Stimulated activated effector memory CD8-positive, alpha-beta T cell treated with anti-CD3 and anti-CD28 coated beads, Interleukin-12 subunit alpha, Interleukin-12 subunit beta, amount 100 ng/mL, for 72 hours (primary cell): ENCODE results near the gene PDZD7.

Source experiments
- ATAC-seq: fragments of 150-1000 bp; cut with Tn5 transposase; 2 replicates; pipeline ENCODE4 v1.10.0; 2021
- DNase-seq, 2 donors: peaks; one replicate each; pipeline ENCODE4 v3.0.0; 2021 to 2022; ENCODE audit warnings: low spot score in 2 of 2
- H3K27ac Mint-ChIP-seq: one replicate; pipeline ENCODE4 v1.8.0; 2022; ENCODE audit warnings: mild to moderate bottlenecking, mixed read lengths
- H3K36me3 Mint-ChIP-seq: one replicate; pipeline ENCODE4 v1.8.0; 2022; ENCODE audit warnings: mild to moderate bottlenecking, mixed read lengths
- H3K4me1 Mint-ChIP-seq: one replicate; pipeline ENCODE4 v1.8.0; 2022; ENCODE audit warnings: mixed read lengths
- H3K4me3 Mint-ChIP-seq: one replicate; pipeline ENCODE4 v1.8.0; 2022; ENCODE audit warnings: mild to moderate bottlenecking, mixed read lengths
- H3K9me3 Mint-ChIP-seq: one replicate; pipeline ENCODE4 v1.8.0; 2022; ENCODE audit warnings: mixed read lengths

PDZD7 gene

DNA sequence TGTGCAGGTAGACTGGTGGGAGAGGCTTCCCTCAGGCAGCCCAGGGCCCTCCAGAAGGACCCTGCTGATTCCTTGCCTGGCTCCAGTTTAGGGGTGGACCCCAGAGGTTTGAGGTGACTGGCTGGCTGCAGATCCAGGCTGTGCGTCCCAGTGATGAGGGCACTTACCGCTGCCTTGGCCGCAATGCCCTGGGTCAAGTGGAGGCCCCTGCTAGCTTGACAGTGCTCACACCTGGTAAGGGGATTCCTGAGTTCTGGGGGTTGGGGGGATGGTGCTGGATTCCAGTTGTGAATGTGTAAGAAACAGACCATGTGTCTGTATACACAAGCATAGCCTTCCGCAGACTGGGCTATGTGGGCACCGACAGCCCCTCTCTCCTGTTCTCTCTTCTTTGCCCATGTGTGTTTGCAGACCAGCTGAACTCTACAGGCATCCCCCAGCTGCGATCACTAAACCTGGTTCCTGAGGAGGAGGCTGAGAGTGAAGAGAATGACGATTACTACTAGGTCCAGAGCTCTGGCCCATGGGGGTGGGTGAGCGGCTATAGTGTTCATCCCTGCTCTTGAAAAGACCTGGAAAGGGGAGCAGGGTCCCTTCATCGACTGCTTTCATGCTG is 33.6 kb upstream of the PDZD7 start:
- Mint-ChIP-seq H3K27ac (no peak overlapping the region), H3K4me3 (no peak overlapping the region), H3K9me3 (no peaks in the 10 kb centered on the region), H3K36me3 (peaks cover 13% of the 10 kb centered on the region), H3K4me1 (peaks cover 26% of the 10 kb centered on the region)
- ATAC-seq, result no peak
- DNase-seq, result no peak

DNA sequence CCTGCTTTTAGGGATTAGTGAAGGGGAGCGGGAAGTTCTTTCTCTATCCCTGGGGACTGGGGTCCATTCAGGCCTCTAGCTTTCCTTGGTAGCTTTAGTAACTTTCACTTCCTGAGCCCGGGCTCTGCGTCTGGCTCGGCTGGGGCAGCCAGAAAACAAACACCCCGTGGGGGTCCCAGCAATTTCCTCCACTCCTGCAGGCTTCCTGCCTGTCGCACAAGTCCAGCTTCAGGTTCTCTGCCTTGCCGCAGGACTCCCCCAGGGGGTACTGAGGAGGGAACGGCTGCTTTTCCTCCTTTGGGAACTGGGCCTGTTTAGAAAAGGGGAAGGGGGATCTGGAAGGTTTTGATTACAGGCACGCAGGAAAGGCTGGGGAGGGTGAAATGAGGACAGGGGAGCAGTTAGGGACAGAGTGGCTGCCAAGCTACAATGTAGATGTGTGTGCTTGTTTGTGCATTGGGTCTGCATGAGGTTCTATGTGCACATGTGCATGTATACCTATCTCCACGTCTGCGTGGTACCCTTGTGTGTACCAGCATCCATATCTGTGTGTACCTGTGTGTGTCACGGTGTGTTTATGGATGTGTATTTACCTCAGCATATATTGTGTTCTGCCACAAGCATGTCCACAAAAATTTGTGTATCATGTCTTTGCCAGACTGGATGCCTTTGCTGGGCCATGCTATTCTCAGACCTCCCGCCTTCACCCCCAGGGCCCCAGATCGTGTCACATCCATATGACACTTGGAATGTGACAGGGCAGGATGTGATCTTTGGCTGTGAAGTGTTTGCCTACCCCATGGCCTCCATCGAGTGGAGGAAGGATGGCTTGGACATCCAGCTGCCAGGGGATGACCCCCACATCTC is 32.9 kb upstream of the PDZD7 start:
- peak overlapping the region; percentile 93 for H3K4me3 Mint-ChIP-seq
- ATAC-seq, result no peak
- H3K36me3 Mint-ChIP-seq, result peaks cover 13% of the 10 kb centered on the region
- no peak for DNase-seq
- H3K4me1 Mint-ChIP-seq, result peaks cover 29% of the 10 kb centered on the region
- H3K9me3 Mint-ChIP-seq, result no peaks in the 10 kb centered on the region
- no peak overlapping the region for H3K27ac Mint-ChIP-seq

DNA sequence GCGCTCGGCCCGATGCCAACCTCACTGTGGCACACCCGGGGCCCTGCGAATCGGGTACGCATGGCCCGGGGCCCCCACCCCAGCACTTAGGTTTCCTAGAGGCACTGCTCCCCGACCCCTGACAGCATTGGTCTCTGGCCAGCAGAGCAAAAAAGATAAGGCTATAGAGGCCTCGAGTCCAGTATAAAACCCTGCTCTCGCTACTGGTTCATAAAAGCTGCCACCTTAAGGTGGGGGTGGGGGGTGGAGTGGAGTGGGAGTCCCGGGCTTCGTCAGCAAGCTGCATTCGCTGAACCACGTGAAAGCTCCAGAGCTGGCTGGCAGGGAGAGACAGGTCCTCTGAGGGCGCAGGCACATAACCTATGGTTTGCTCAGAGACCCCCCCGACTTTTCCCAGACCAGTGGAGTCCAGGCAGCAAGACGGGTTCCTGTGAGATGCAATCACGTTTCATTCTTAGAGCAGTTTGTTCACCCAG is 32.2 kb upstream of the PDZD7 start:
- no peak for ATAC-seq
- H3K4me1 Mint-ChIP-seq, result peaks cover 29% of the 10 kb centered on the region

DNA sequence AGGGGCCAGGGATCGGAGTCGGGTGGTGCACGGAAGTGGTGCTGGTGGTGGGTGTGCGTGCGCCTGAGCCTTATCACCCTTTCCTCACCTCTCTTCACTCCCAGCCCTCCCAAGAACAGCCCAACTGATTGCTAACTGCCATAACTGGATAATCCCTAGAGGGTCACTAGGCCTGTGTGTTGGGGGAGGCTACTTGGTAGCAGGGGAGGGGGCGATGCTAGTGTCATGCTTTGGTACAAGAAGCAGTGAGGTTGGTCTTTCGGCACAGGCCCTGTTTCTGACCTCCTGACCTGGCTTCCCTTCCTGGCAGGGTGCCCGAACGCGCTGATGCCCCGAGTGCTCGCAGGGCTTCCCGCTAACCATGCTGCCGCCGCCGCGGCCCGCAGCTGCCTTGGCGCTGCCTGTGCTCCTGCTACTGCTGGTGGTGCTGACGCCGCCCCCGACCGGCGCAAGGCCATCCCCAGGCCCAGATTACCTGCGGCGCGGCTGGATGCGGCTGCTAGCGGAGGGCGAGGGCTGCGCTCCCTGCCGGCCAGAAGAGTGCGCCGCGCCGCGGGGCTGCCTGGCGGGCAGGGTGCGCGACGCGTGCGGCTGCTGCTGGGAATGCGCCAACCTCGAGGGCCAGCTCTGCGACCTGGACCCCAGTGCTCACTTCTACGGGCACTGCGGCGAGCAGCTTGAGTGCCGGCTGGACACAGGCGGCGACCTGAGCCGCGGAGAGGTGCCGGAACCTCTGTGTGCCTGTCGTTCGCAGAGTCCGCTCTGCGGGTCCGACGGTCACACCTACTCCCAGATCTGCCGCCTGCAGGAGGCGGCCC is 31.5 kb upstream of the PDZD7 start:
- Mint-ChIP-seq H3K27ac (peak overlapping the region; percentile 97), H3K36me3 (peaks cover 19% of the 10 kb centered on the region), H3K4me3 (peak overlapping the region; percentile 93), H3K4me1 (peaks cover 26% of the 10 kb centered on the region), H3K9me3 (no peaks in the 10 kb centered on the region)
- peak; percentile 53 for ATAC-seq
- peak; percentile 47 to 75 for DNase-seq

More for the DNA sequence above, 32.2 kb upstream of the PDZD7 start:
- DNase-seq, result no peak
- Mint-ChIP-seq H3K4me3 (peak overlapping the region; percentile 93), H3K27ac (no peak overlapping the region), H3K9me3 (no peaks in the 10 kb centered on the region), H3K36me3 (peaks cover 13% of the 10 kb centered on the region)

DNA sequence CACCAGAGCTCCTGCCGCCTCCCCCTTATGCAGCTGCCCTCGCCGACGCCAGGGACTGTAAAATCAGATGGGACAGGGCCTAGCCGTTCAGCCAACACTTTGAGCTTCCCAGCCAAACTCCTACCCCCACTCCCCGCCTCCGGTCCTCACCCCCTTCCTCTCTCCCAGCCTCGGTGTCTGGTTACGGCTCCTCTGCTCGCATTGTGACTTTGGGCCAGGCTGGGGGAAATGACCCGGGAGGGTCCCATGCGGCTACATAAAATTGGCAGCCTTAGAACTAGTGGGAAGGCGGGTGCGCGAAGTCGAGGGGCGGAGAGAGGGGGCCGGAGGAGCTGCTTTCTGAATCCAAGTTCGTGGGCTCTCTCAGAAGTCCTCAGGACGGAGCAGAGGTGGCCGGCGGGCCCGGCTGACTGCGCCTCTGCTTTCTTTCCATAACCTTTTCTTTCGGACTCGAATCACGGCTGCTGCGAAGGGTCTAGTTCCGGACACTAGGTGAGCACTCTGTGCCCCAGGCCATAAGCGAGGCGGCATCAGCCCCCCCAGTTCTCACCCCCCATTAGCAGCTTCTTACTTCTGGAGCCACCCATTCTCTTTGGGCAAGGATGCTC is 30.8 kb upstream of the PDZD7 start, which contains the start of gene KAZALD1:
TSS of gene KAZALD1 (plus strand) at position 366 of the 608 bp plus-strand sequence. CDS start 604 bp downstream, outside the sequence.
- H3K4me1 Mint-ChIP-seq, result peaks cover 21% of the 10 kb centered on the region
- peak within 1 kb of the TSS; percentile 97 for H3K27ac Mint-ChIP-seq
- peak within 1 kb of the TSS; percentile 93 for H3K4me3 Mint-ChIP-seq
- peaks cover 20% of the 10 kb centered on the region for H3K36me3 Mint-ChIP-seq
- ATAC-seq (no peak), DNase-seq (no peak)
- no peaks in the 10 kb centered on the region for H3K9me3 Mint-ChIP-seq

DNA sequence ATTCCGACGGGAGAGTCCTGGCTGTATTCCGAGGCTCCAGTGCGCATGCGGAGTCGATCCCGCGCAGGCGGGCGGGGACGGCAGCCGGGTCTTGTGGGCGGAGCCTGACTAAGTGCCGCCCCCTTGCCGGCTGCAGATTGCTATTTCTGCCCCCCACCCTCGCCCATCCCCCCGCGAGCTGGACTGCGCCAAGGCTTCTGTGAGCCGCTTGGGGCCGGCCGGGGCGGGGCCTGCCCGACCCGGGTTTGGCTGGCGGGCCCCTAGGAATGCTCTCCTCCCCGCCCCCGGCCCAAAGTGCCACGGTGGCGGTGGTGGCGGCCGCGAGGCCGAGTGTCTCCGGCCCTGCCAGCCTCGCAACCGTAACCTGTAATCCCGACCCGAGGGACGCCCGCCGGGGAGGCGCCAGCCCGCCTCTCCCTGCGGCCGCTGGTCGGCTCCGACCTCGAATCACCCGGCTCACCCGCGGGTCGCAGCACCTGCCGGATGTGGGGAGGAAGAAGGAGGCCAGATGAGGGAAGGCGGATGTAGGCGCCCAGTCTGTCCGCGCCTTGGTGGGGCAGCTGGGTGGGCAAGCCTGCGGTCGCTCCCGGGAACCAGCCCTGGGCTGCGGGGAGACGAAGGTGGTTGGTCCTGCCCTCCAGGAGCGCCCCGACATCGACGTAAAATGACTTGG is 30.2 kb upstream of the PDZD7 start:
- H3K27ac Mint-ChIP-seq, result peak overlapping the region; percentile 97
- no peaks in the 10 kb centered on the region for H3K9me3 Mint-ChIP-seq
- peaks cover 24% of the 10 kb centered on the region for H3K36me3 Mint-ChIP-seq
- DNase-seq (peak in 1 of 2 donors; percentile 98), ATAC-seq (peak; percentile 72)
- peaks cover 21% of the 10 kb centered on the region for H3K4me1 Mint-ChIP-seq
- peak overlapping the region; percentile 93 for H3K4me3 Mint-ChIP-seq

DNA sequence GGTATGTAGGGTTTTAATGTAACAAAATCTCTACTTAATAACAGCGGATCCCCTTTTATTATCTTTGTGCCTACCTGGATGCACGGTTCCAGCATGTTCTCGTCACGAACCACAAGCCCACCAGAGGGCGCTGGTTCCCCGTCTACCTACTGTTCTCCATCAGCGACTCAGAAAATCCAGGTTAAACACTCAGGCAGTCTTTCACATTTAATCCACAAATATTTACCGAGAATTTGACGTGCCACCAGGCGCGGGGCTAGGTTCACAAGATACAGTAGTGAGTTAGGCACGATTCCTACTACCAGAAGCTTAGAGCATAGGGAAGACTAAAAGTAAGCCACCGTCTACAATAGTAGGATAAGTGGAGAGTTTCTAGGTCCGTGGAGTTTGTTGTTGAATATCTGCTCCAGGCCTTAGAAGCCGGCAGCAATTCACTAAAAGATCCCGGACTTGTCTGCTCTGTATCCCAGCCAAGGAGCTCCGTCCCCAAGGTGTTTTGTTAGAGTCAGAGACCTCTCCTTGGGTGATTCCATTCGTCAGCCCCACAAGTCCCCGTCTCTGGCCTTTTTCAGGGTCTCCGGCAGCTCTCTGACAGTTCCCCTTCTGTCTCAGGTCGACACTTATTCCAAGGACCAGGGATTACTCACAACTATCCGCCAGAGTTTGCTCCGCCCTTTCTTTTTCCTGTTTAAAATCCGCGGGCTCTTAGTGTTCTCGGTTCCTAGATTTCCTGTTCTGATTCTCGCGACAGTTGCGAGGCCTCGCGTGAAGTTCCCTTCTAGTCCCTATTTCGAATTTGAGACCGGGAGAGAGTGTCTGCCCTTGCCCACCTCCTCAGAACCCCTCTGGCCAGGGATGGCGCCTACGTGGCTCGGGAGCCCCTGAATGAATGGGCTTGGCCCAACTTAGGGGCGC is 29.4 kb upstream of the PDZD7 start:
- H3K4me3 Mint-ChIP-seq, result peak overlapping the region; percentile 93

DNA sequence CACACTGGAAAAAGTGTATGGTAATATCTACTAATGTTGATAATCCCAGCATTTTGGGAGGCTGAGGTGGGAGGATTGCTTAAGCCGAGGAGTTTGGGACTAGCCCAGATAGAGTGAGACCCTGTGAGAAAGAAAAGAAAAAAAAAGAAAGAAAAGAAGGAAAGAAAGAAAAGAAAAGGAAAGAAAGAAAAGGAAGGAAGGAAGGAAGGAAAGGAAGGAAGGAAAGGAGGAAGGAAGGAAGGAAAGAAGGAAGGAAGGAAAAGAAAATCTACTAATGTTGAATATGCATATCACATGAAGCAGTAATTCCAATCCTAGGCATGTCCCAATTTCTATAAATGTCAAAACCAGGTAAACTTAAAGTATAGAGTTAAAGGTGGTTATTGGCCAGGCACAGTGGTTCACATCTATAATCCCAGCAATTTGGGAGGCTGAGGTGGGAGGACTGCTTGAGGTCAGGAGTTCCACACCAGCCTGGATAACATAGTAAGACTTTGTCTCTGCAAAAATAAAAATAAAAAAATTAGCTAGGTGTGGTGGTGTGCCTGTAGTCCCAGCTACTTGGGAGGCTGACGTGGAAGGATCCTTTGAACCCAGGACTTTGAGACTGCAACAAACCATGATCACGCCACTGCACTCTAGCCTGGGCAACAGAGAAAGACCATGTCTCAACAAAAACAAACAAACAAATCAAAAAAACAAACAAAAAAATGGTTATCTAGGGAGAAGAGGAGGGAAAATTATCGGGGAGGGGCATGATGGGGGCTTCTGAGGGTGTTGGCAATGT is 25.6 kb upstream of the PDZD7 start:
- no peaks in the 10 kb centered on the region for H3K9me3 Mint-ChIP-seq
- H3K36me3 Mint-ChIP-seq, result peaks cover 26% of the 10 kb centered on the region
- H3K4me1 Mint-ChIP-seq, result peaks cover 14% of the 10 kb centered on the region
- ATAC-seq, result no peak
- DNase-seq, result no peak
- H3K4me3 Mint-ChIP-seq, result no peak overlapping the region
- peak overlapping the region; percentile 63 for H3K27ac Mint-ChIP-seq

More for the DNA sequence above, 29.4 kb upstream of the PDZD7 start:
- Mint-ChIP-seq H3K27ac (peak overlapping the region; percentile 97), H3K36me3 (peaks cover 26% of the 10 kb centered on the region), H3K4me1 (peaks cover 21% of the 10 kb centered on the region), H3K9me3 (no peaks in the 10 kb centered on the region)
- peak; percentile 70 for ATAC-seq
- peak; percentile 94 for DNase-seq

DNA sequence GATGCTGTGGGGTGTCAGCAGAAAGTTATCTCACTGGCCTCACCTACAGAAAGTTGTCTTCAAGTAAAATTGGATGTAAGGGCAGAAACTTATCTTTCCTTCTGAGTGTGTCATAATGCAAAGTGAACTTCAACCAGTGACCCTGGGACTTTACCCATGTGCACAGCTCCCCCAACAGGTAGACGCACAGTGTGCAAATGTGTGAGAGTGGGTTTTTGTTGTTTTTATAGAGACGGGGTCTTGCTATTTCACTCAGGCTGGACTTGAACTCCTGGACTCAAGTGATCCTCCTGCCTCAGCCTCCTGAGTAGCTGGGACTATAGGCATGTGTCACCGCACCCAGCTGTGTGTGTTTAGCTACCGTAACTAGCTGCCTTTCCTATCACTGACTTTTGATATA is 24.5 kb upstream of the PDZD7 start:
- H3K4me3 Mint-ChIP-seq, result no peak overlapping the region
- no peak for ATAC-seq

DNA sequence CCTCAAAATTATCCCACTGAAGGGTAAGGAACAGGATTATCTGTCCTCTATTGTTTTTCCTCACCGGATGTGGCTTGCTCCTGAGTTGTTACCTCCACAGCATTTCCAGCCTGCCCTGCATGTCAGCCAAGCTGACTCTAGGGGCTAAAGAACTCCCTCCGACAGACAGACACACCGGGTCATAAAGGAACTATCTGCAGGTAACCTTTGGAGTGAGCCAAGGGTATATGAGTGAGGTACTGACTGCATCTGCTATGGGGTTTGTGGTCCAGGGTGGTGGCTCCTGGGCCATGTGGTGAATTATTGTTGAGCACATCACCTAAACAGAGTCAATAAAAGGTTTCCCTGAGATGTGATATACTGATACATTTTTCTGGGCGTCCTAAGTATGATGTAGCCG is 23.9 kb upstream of the PDZD7 start:
- H3K4me3 Mint-ChIP-seq, result no peak overlapping the region
- peaks cover 20% of the 10 kb centered on the region for H3K4me1 Mint-ChIP-seq
- H3K36me3 Mint-ChIP-seq, result peaks cover 15% of the 10 kb centered on the region
- H3K27ac Mint-ChIP-seq, result no peak overlapping the region
- no peaks in the 10 kb centered on the region for H3K9me3 Mint-ChIP-seq
- DNase-seq (no peak), ATAC-seq (no peak)

More for the DNA sequence above, 24.5 kb upstream of the PDZD7 start:
- no peak overlapping the region for H3K27ac Mint-ChIP-seq
- peaks cover 21% of the 10 kb centered on the region for H3K36me3 Mint-ChIP-seq
- H3K9me3 Mint-ChIP-seq, result no peaks in the 10 kb centered on the region
- DNase-seq, result no peak
- H3K4me1 Mint-ChIP-seq, result peaks cover 19% of the 10 kb centered on the region

DNA sequence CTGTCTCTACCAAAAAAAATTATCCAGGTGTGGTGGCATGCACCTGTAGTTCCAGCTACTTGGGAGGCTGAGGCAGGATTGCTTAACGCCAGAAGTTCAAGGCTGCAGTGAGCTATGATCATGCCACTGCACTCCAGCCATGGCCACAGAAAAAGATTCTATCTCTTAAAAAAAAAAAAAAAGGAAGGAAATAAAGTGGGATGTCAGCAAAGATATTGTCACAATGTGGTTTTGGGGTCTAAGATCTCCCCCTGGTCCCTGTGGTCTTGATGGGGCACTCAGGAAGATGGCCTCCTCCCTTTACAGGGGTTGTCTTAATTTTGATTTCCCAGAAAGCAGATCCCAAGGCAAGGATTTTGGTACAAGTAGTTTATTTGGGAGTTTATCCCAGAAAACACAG is 23.4 kb upstream of the PDZD7 start:
- no peak overlapping the region for H3K4me3 Mint-ChIP-seq
- no peaks in the 10 kb centered on the region for H3K9me3 Mint-ChIP-seq
- no peak overlapping the region for H3K27ac Mint-ChIP-seq
- ATAC-seq (no peak), DNase-seq (no peak)
- H3K4me1 Mint-ChIP-seq, result peaks cover 15% of the 10 kb centered on the region
- H3K36me3 Mint-ChIP-seq, result peaks cover 12% of the 10 kb centered on the region

DNA sequence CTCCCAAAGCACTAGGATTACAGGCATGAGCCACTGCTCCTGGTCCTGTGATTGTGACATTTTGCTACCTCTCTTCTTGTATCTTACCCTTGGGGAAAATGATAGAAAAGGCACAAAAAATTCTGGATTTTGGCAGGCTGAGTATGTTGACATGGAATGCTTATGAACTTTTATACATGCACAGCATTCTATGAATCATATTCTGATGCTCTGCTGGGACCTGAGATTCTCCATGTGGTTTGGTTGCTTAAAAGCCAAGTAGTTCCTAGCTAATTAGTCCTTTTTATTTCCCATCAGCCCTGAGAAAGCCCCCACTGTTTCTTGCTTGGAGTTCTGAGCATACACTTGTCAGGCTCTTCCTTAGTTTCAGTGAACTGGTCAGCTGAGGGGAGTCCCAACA is 22.6 kb upstream of the PDZD7 start:
- Mint-ChIP-seq H3K4me1 (peaks cover 20% of the 10 kb centered on the region), H3K4me3 (no peak overlapping the region), H3K27ac (no peak overlapping the region), H3K36me3 (peaks cover 12% of the 10 kb centered on the region), H3K9me3 (no peaks in the 10 kb centered on the region)
- ATAC-seq (no peak), DNase-seq (no peak)

DNA sequence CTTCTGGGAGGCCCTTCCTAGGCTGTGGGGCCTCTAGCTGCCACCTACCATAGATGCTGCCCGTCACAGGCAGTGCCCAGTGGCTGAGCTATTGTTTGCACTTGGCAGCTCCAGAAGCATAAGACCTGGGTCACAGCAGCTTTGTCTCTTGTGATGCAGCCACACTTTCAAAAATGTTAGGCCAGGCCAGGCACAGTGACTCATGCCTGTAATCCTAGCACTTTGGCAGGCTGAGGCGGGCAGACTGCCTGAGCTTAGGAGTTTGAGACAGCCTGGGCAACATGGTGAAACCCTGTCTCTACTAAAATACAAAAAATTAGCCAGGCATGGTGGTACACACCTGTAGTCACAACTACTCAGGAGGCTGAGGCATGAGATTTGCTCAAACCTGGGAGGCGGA is 21.4 kb upstream of the PDZD7 start:
- Mint-ChIP-seq H3K9me3 (no peaks in the 10 kb centered on the region), H3K27ac (no peak overlapping the region), H3K4me1 (peaks cover 26% of the 10 kb centered on the region), H3K4me3 (no peak overlapping the region), H3K36me3 (peaks cover 6% of the 10 kb centered on the region)
- ATAC-seq (no peak), DNase-seq (no peak)
